ENCODE measurements around the gene NNT.

The NNT gene

DNA sequence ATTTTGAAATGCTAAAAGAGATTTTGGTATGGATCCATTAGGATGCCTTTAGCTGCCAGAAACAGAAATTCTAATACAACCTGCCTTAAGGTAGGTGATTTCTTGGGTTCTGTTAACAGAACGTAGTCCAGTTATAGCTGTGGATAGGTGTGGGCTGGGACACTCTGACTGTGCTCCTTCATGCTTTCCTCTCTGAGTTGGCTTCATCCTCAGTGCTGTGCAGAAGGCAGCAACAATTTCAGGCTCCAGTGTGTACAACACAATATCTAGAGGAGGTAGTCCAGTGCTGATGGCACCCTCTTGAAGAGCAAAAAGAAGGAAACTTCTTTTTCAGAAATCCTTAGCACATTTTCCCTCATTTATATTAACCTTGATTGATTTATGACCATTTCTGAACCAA is 34.4 kb downstream of the NNT start:
- TF ChIP-seq, protein P1, sequence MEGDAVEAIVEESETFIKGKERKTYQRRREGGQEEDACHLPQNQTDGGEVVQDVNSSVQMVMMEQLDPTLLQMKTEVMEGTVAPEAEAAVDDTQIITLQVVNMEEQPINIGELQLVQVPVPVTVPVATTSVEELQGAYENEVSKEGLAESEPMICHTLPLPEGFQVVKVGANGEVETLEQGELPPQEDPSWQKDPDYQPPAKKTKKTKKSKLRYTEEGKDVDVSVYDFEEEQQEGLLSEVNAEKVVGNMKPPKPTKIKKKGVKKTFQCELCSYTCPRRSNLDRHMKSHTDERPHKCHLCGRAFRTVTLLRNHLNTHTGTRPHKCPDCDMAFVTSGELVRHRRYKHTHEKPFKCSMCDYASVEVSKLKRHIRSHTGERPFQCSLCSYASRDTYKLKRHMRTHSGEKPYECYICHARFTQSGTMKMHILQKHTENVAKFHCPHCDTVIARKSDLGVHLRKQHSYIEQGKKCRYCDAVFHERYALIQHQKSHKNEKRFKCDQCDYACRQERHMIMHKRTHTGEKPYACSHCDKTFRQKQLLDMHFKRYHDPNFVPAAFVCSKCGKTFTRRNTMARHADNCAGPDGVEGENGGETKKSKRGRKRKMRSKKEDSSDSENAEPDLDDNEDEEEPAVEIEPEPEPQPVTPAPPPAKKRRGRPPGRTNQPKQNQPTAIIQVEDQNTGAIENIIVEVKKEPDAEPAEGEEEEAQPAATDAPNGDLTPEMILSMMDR (IDR thresholded peaks at IDR 0.05; ENCODE audit: low read length, missing control alignments): no peak
- no peak for DNase-seq (ENCODE audit: low read depth)
- H3K4me3 ChIP-seq (replicated peaks; ENCODE audit: low read depth, low read length): no peak overlapping the region

DNA sequence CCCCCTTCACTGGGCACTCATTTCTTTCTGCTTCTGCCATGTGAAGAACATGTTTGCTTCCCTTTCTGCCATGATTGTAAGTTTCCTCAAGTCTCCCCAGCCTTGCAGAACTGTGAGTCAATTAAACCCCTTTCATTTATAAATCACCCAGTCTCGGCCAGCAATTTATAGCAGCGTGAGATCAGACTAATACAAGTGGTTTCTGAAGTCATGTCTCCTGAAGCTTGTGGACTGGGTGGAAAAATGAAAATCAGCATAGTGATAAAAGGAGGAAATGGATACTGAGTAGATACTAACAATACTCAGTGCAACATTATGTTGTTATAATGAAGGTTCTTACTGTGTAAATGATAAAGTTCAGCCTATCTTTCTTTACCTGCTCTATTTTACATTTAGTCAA is 35.1 kb downstream of the NNT start:
- H3K4me3 ChIP-seq (replicated peaks; ENCODE audit: low read depth, low read length): no peak overlapping the region
- TF ChIP-seq, protein P1 (IDR thresholded peaks at IDR 0.05; ENCODE audit: low read length, missing control alignments): no peak
- DNase-seq (ENCODE audit: low read depth): no peak

DNA sequence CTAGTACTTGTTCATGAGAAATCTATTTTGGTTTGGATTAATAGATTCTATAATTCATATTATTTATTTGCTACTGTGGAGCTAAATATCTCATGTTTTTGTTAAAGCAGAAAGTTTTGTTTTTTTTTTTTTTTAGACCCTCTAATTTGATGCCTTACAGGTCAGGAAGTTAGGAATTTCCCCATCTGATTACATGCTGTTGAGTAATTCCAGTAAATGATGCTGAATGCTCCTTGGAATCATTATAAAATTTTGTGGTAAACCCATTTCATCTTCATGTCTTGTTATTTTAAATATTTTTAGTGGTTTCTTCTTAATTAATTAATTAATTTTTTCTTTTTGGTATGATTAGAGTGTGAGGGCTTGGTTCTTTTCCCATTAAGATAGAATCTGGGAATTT is 35.6 kb downstream of the NNT start:
- TF ChIP-seq, protein P1 (IDR thresholded peaks at IDR 0.05; ENCODE audit: low read length, missing control alignments): no peak
- no peak overlapping the region for H3K4me3 ChIP-seq (replicated peaks; ENCODE audit: low read depth, low read length)
- DNase-seq (ENCODE audit: low read depth): peak; percentile 36

DNA sequence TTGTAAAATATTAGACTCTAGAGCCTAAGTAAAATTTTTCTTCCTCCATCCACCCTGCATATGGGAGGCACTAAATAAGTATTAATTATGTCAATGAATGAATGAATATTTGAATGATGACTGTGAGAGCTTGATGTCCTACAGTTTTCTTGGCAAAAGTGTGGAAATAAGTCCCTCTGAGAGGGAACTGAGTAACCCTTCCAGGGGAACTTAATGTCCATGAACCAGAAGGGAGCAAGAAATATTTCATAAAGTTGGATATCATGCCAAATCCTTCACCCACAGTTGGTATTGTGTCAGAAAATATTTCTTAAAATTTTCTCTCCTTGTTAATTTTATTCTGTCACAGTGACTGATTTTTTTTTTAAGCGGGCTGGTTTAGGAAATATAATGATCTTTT is 36.6 kb downstream of the NNT start:
- H3K4me3 ChIP-seq (replicated peaks; ENCODE audit: low read depth, low read length): no peak overlapping the region
- TF ChIP-seq, protein P1 (IDR thresholded peaks at IDR 0.05; ENCODE audit: low read length, missing control alignments): no peak
- DNase-seq (ENCODE audit: low read depth): no peak

DNA sequence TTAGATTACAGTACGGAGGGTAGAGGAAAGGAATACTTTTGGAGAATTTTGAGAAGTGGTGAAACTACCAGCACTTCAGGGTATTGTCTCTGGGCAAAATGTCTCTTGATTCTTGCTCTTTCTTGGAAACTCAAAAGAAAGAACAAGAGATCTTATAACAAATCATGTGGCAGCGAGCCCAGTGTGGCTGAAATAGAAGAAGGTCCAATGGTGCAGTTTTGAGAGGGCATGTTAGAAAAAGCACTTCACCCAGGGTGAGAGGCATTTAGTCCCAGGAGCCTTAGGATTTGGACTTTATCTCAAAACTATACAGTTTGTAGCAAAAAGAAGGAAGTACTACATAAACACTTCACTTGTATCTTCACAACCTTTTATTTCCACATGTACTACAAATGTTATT is 39.4 kb downstream of the NNT start:
- TF ChIP-seq, protein P1 (IDR thresholded peaks at IDR 0.05; ENCODE audit: low read length, missing control alignments): no peak
- H3K4me3 ChIP-seq (replicated peaks; ENCODE audit: low read depth, low read length): no peak overlapping the region
- DNase-seq (ENCODE audit: low read depth): no peak

DNA sequence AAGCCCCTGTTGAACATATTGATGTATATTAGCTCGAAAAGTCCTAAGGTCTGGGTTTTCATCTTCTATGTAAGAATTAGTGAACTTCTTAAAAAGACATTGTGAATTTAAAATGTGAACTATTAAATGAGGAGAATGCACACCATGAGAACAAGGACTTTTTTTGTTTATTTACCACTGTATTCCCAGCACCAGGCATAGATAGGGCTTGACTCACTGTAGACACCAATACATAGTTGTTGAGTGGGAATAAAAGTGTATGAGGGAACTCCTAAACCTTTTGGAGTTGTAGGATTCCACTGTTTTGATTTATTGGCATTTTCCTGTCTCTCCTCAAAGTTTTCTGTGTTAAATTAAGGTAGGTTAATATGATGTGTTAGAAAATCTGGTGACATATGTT is 40.3 kb downstream of the NNT start:
- no peak for DNase-seq (ENCODE audit: low read depth)
- TF ChIP-seq, protein P1 (IDR thresholded peaks at IDR 0.05; ENCODE audit: low read length, missing control alignments): no peak
- no peak overlapping the region for H3K4me3 ChIP-seq (replicated peaks; ENCODE audit: low read depth, low read length)

DNA sequence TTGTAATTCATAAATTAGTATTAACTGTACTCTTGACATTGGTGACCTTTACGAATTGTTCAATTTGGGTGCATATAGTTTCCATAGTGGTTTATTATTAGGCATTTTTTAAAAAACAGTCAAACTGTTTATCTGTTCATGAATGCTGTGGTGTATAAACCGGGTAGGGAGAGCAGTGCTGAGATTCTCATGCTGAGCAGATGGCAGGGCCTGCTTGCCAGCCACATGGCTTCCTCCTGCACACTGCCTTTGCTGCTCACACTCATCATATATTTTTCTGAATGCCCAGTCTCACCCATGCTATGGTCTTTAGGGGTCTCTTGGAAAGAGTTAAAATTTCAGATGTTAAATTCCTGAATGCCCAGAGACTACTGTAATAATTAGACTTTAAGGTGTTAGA is 40.8 kb downstream of the NNT start:
- no peak for DNase-seq (ENCODE audit: low read depth)
- H3K4me3 ChIP-seq (replicated peaks; ENCODE audit: low read depth, low read length): no peak overlapping the region
- TF ChIP-seq, protein P1 (IDR thresholded peaks at IDR 0.05; ENCODE audit: low read length, missing control alignments): no peak
